Head of caudate nucleus (tissue), 42 donors: ENCODE results near the gene TNK1.
"Not testable (repeated sequence)": the region's sequence is repeated elsewhere in the genome, so short reads cannot be mapped to it uniquely, and the experiment has no call there.

ENCODE experiments used
- DNase-seq, 42 donors: peaks; one replicate each; pipeline versions ENCODE4 v3.0.0 to v3.0.0-alpha.2; 2020 to 2021; ENCODE audit warnings: mixed read lengths in 7 of 42
- intact Hi-C: fragments of 100-400 bp; cut with DNase I; formaldehyde crosslinking; loops from one replicate; pipeline ENCODE4 v1.15.0; 2022

TNK1 gene

DNA sequence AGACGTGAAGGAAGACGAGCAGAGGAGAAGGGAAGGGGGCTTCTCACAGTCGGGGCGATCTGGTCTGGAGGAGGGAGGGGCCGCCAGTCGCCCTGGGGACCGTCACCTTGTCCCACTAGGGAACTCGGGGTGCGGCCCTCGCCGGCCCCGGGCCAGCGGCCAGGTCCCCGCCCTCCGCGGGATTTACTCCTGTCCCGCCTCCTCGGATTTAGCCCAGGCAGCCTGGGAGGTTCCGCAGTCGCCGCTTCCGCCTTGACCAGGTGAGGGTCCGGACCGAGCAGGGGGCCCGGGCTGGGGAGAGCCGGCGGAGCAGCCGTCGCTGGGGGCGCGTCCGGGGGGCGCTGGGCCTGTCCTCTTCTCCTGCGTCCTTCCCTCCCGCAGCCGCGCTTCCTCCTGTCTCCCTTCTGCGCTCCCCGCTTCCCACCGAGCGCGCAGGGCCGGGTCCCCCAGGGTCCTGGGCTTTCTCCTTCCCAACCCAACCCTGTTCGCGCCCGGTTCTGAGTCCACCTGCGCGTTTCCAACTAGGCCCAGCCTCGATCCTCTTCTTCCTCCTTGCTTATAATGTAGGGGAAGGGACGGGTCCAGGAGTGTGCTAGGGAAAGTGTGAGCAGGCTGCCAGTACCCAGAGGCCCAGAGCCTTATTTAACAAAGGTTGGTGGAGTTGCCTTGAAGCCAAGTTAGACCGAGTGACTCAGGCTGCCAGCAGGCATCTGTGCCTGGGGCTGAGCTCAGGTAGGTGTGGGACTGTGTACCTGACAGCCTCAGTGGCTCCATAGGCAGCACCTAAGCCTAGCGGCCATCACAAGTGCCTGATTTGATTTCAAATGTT, at the start of gene TNK1:
TSS of gene TNK1 (plus strand) at position 235 of the 829 bp plus-strand sequence. CDS start 1,838 bp downstream, outside the sequence.
- no peak for DNase-seq
- intact Hi-C loops: no loop called here

DNA sequence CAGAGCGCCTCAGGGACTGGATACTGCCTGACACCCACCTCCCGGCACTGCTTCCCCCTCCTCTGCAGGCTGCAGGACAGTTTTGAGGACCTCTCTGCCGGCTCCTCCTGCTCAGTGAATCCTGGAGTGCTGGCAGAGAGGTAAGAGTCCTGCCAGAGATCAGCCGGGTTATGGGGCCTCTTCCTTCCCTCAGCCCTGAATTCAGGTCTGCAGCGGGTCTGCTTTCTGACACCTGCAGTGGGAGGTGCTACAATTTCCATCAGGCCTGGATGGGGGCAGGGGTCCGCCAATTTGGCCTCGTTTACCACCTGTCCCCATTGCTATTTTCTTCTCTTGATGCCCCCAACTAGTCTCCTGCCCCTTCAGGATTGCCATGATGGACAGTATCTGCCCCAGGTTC, 48.8 kb upstream of the TNK1 start:
- no peak for DNase-seq
- intact Hi-C loops: no loop called here

DNA sequence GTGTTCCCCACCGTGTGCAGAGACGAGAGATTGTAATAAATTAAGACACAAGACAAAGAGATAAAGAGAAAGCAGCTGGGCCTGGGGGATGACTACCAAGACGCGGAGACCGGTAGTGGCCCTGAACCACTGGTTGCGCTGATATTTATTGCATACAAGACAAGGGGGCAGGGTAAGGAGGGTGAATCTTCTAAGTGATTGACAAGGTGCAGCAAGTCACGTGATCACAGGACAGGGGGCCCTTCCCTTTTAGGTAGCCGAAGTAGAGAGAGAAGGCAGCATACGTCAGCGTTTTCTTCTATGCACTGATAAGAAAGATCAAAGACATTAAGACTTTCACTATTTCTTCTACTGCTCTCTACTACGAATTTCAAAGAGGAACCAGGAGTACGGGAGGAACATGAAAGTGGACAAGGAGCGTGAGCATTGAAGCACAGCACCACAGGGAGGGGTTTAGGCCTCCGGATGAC, 48.3 kb upstream of the TNK1 start:
- intact Hi-C loops, DNase-seq: not testable (repeated sequence)

DNA sequence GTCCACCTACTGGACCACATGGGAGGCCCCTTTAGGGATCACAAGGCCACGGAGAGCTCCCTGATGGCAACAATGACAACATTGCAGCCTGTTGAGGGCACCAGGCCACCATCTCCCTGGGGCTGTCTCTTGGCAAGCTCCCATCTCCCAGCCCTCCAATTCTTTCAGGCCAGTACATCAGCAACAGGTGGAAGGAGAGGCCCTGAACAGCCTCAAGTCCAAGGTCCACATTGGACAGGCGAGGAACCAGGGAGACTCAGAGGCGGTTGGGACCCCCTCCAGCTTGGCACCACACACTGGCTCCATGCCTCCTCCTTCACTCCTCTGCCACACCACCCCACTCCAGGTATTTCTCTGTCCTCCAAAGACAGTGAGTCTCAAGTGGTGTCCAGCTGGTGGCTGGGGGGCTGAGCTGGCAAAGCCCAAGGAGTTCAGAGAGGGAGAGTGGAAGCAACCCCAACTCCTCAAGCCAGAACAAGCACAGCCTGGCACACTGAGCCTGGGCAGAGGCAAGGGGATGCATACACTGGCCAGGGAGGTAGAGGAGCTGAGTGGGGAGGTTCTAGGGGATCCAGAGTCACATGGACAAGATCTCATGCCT, 45.9 kb upstream of the TNK1 start:
- intact Hi-C loops: no loop called here
- DNase-seq: no peak

DNA sequence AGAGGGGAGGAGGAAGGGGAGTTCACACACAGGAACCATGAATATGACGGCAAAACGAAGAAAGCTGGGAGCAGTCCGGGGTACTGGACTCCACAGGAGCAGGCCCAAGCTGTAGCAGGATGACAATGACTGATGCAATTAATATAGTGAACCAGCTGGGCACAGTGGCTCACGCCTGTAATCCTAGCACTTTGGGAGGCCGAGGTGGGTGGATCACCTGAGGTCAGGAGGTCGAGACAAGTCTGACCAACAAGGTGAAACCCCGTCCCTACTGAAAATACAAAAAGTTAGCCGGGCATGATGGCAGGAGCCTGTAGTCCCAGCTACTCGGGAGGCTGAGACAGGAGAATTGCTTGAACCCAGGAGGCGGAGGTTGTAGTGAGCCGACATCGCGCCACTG, 45.1 kb upstream of the TNK1 start:
- intact Hi-C loops, DNase-seq: not testable (repeated sequence)

DNA sequence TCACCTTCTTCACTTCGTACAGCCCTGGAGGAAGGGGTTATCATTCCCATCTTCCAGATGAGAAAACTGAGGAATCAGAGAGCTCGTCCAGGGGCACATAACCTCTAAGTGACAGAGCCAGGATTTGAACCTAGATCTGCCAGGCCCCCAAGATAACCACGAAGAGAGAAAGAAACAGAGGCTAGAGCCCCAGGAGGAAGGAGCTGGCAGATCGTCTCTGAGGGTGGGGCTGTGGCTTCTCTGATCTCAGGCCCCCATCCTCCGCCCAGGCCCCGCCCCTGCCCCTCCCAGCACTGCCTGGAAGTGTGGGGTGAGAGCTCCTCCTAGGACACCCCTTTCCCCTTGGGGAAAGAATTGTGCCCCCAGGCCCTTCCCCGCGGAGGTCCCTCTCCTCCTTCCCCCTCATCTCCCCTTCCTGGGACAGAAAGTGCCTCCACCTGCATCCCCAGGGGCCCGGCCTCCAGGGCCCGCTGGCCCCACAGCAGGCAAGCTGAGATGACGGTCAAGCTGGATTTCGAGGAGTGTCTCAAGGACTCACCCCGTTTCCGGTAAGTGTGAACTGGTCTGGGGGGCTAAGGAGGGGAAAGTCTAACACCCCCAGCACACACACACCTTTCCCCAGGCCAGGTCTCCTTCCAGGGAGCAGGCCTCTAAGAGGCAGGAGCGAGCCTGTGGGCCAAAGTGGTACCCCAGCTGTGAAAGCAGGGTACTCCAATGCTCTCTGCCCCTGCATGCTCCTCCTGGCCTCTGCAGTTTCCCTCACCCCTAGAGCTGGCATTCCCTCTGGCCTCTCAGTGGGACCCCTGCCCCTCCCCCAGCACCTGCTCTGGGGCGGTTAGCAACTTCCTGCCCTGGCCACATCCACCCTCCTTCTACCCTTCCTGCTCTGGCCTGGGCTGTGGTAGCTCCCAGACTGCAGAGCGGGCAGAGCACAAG, 44.4 kb upstream of the TNK1 start, which contains the start of gene ACAP1:
TSS of gene ACAP1 (plus strand) at position 290 of the 936 bp plus-strand sequence. CDS start at position 496, 206 bp downstream.
- intact Hi-C loops: no loop called here
- peak in 1 of 42 donors; percentile 35 for DNase-seq

DNA sequence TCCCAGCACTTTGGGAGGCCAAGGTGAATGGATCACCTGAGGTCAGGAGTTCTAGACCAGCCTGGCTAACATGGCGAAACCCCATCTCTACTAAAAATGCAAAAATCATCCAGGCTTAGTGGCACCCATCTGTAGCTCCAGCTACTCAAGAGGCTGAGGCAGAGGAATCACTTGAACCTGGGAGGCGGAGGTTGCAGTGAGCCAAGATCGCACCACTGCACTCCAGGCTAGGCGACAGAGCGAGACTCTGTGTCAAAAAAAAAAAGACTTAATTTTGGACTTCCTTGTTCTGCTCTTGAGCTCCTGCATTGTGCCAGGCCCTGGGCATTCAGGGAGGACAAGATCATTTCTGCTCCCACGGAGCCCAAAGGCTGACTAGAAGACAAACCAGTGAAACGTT, 43.3 kb upstream of the TNK1 start:
- intact Hi-C loops, DNase-seq: not testable (repeated sequence)

DNA sequence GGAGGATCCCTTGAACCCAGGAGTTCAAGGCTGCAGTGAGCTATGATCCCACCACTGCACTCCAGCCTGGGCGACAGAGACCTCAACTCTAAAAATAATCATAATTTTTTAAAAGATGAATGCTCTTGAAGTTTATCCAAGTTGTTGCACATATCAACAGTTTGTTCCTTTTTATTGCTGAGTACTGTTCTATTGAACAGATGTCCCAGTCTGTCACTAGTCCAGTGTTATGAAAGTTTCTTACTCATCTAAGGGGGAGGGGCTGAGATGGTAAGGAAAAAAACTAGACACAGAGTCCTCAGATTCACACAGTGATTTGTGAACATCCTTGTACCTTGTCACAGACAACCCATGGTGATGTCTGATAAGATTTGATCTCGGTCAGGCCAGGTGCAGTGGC, 40.7 kb upstream of the TNK1 start:
- intact Hi-C loops: no loop called here

DNA sequence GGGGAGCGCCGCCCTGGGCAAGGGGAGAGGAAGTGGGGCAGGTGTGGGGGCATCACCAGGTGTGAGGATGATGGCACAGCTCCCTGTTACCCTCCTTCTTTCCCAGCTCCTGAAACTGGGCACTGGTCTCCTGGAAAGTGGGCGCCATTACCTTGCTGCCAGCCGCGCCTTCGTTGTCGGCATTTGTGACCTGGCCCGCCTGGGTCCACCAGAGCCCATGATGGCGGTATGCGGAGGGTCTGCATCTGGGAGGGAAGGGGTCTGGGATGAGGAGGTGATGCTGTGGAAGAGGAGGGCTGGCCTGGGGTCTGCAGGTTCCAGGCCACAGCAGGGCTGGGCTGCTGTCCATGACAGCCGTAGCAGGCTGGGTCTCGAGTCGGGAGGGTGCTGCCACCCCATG, 39.0 kb upstream of the TNK1 start:
- no peak for DNase-seq
- intact Hi-C loops: no loop called here

More for the DNA sequence above, 40.7 kb upstream of the TNK1 start:
- no peak for DNase-seq

DNA sequence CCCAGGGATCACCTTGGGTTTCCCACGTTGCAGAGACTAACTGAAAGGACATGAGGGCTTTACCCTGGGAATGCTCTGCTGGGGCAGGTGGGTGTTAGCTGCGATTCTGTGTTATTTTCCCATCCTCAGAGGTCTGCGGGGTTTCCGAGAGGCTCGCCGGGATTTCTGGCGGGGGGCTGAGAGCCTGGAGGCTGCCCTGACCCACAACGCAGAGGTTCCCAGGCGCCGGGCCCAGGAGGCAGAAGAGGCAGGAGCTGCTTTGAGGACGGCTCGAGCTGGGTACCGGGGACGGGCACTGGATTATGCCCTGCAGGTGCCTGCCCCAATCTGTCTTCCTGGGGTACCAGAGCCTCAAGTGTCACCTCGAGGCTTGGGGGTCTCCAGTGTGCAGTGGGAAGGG, 37.6 kb upstream of the TNK1 start:
- intact Hi-C loops: no loop called here
- no peak for DNase-seq

DNA sequence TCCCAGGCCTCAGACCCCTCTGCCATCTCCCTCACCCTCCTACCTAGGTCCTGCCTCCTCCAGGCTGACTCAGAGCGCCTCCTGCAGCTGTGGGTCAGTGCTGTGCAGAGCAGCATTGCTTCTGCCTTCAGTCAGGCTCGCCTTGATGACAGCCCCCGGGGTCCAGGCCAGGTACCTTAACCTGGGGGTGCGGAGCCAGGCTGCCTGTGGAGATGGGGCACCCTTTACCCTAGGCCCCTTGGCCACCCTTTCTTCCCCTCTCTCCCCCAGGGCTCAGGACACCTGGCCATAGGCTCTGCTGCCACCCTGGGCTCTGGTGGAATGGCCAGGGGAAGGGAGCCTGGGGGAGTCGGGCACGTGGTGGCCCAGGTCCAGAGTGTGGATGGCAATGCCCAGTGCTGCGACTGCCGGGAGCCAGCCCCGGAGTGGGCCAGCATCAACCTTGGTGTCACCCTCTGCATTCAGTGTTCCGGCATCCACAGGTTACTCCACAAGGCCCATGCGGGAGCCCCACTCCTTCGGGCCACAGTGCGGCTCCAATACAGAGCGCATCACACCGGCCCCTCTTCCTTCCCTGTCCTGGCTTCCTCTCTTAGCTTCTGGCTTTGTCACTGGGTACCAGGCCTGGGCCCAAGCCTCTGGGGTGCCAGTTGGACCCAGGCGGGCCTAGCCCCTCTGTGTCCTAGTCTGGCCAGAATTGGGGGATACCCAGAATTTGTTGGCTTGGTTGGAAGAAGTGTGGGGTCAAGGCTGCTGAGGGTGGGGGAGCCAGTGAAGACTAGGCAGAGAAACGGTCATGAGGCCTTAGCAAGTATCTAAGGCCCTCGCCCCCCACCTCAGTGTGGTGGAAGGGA, 33.9 kb upstream of the TNK1 start:
- DNase-seq: peak in 1 of 42 donors; percentile 4

DNA sequence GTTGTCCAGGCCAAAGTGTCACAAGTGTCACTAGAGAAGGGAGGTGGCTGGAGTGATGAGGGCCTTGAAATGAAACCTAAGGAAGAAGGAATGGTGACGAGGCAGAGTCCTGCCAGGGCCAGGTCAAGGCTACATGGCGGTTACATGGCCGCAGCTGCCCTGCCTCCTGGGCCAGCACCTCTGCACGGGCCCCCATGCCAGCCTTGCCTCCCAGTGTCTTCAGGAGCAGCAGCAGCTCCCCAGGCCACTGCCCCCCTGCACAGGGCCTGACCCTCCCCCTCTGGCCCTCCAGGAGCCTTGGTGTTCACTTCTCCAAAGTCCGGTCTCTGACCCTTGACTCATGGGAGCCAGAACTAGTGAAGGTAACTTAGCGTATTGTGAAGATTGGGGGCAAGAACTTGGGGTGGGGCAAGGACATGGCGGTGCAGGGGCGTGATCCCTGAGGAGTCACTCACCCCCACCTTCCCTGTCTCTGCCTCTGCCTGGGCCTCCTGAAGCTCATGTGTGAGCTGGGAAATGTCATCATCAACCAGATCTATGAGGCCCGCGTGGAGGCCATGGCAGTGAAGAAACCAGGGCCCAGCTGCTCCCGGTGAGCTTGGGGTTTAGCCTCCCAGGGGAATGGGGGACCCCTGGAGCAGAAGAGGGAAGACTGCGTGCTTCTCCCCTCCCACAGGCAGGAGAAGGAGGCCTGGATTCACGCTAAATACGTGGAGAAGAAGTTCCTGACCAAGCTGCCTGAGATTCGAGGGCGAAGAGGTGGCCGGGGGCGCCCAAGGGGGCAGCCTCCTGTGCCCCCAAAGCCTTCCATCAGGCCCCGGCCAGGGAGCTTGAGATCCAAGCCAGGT, 33.0 kb upstream of the TNK1 start:
- intact Hi-C loops: no loop called here
- DNase-seq: no peak

More for the DNA sequence above, 33.9 kb upstream of the TNK1 start:
- intact Hi-C loops: no loop called here

DNA sequence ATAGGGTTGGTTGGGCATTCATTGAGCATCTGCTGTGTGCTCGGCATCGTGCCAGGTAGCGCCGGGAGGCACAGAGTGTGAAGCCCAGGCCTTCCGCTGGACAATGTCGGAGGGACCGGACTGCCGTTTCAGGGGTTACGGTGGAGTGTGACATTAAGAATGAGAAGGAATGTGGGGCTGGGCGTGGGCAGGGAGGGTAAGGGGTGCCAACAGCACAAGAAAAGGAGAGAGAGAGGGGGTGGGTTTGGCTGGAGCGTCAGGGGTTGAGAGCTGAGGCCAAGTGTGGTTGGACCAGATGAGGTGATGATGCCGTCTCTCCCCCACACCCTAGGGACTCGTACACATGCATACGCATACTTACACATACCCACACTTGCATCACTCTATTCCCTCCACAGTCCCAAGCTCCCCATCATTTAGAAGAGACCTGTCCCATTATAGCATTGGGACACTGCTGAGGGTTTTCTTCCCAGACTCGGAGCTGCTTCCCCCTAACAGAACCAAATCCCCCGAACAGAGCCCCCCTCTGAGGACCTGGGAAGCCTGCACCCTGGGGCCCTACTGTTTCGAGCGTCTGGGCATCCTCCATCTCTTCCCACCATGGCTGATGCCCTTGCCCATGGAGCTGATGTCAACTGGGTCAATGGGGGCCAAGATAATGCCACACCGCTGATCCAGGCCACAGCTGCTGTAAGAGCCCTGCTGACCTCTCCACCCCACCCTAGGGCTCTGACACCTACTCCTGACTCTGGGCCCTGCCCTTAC, 32.2 kb upstream of the TNK1 start:
- intact Hi-C loops: no loop called here

DNA sequence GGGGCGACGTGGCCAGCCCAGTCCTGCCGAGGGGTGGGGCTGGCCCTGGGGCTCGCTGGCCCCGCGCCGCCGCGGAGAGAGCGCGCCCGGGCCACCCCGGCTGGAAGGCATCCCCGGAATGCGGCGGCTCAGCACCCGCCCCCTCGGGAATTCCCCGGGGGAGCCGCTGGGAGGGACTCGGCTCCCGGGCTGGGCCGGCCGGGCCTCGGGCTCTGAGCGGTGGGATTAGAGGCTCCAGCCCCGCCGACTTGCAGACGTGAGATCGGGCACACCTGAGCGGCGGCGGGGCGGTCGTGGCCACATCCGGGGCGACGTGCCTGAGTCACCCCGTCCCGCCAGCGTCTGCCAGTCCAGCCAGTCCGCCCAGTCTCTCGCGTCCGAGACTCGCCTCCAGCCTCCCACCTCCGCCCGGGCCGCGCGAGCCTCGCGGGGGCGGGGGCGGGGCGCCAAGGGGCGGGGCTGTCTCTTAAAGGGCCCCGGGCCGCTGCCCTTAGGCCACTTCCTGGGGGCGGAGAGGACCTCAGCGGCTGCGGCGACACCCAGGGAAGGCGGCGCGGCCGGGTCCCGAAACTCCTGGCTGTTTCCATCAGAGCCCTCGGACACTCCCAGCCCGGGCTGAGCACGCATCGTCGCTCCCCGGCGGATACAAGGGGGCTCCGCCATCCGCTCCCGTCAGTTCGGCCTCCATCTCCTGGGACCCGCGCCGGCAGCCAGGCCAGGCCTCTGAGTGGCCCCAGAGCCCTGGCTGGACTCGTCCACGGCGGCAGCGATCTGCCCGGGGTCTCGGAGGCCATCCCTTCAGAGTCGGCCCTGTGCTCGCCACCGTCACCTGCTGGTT, 29.0 kb upstream of the TNK1 start, which contains the start of gene KCTD11:
TSS of gene KCTD11 (plus strand) at position 498 of the 838 bp plus-strand sequence.
- peak; percentile 75 to 95 (median 87) for DNase-seq
- intact Hi-C loops: loop anchor here (5.0 to 10.0 kb wide), 4 partner anchors 40 to 223 kb away; partner anchors contain the start of genes CD68, FGF11, PLSCR3 and TMEM102

More for the DNA sequence above, 32.2 kb upstream of the TNK1 start:
- no peak for DNase-seq

DNA sequence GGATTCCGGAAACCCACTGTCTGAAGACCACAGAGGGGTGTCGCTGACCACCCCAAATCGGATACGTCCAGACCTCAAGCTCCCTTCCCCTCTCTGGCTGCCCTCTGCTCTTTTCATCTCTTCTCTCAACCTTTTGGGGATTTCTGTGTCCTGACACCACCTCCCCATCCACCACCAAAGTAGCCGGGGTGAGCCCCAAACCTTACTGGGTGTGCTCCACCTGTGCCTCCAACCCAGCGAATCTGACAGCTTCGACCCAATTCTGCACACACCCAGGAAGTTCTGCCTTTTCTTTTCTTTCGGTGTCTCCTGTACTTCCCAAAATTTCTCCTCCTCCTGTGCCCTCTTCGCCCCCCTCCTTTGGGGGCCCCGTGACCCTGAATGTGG, 28.4 kb upstream of the TNK1 start:
- intact Hi-C loops: loop anchor here (5.0 to 10.0 kb wide), 4 partner anchors 40 to 222 kb away; partner anchors contain the start of genes CD68, FGF11, PLSCR3 and TMEM102
- DNase-seq: peak in 1 of 42 donors; percentile 4
